IMR-90 (cell line): ENCODE data around the gene CYB5RL.

Experiments used
- BHLHE40 ChIP-seq: fragments of 150-350 bp; IDR thresholded peaks from 2 replicates; pipeline ENCODE4 v1.6.1; 2016; ENCODE audit warnings: mild to moderate bottlenecking, low read depth, low read length
- CEBPB ChIP-seq: IDR thresholded peaks from 2 replicates; pipeline ENCODE4 v1.6.1; 2012; ENCODE audit warnings: low read depth, low read length, improper control_type of control experiment
- CTCF ChIP-seq: conservative IDR thresholded peaks from 2 replicates; pipeline ENCODE4 v1.5.1; 2012; ENCODE audit warnings: mild to moderate bottlenecking, low read depth, low read length, improper control_type of control experiment
- FOS ChIP-seq: fragments of 150-350 bp; IDR thresholded peaks from 2 replicates; pipeline ENCODE4 v1.6.1; 2016; ENCODE audit warnings: low read depth, low read length
- MAZ ChIP-seq: IDR thresholded peaks from 2 replicates; pipeline ENCODE4 v1.6.1; 2012; ENCODE audit warnings: low read depth, mild to moderate bottlenecking, low read length, improper control_type of control experiment, moderate library complexity, borderline replicate concordance
- MXI1 ChIP-seq: IDR thresholded peaks from 2 replicates; pipeline ENCODE4 v1.6.1; 2012; ENCODE audit warnings: low read depth, mild to moderate bottlenecking, low read length, moderate library complexity, borderline replicate concordance
- POLR2A ChIP-seq: IDR thresholded peaks from 2 replicates; pipeline ENCODE4 v1.6.1; 2012; ENCODE audit warnings: mild to moderate bottlenecking, low read depth, low read length
- RFX5 ChIP-seq: IDR thresholded peaks from 2 replicates; pipeline ENCODE4 v1.8.0; 2012; ENCODE audit warnings: low read depth, mild to moderate bottlenecking, low read length, moderate library complexity
- SMC3 ChIP-seq: fragments of 150-350 bp; IDR thresholded peaks from 2 replicates; pipeline ENCODE4 v1.6.1; 2016; ENCODE audit warnings: low read depth, mild to moderate bottlenecking, antibody characterized with exemption, low read length, moderate library complexity
- TF ChIP-seq, protein P1 (sequence below): fragments of 150-350 bp; IDR thresholded peaks from 2 replicates; pipeline ENCODE4 v1.6.1; 2017; ENCODE audit warnings: mild to moderate bottlenecking, antibody characterized with exemption, low read length, low read depth

GRCh38 chr1:54169068-54169467 lies 30.8 kb downstream of the CYB5RL start:
- no peak for TF ChIP-seq POLR2A
- TF ChIP-seq CTCF, result no peak
- TF ChIP-seq RFX5, result no peak
- no peak for TF ChIP-seq BHLHE40
- TF ChIP-seq FOS, result no peak
- no peak for TF ChIP-seq SMC3
- TF ChIP-seq CEBPB, result no peak
- TF ChIP-seq, protein P1, sequence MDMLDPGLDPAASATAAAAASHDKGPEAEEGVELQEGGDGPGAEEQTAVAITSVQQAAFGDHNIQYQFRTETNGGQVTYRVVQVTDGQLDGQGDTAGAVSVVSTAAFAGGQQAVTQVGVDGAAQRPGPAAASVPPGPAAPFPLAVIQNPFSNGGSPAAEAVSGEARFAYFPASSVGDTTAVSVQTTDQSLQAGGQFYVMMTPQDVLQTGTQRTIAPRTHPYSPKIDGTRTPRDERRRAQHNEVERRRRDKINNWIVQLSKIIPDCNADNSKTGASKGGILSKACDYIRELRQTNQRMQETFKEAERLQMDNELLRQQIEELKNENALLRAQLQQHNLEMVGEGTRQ, result no peak
- TF ChIP-seq MXI1, result no peak
- no peak for TF ChIP-seq MAZ
